HG03159 (cell line): ENCODE data around the gene CNDP2.
"Not testable (repeated sequence)": the region's sequence is repeated elsewhere in the genome, so short reads cannot be mapped to it uniquely, and the experiment has no call there.

ENCODE experiments used
- ATAC-seq: cut with Tn5 transposase; IDR thresholded peaks from one replicate; pipeline ENCODE4 v1.9.1; 2021; ENCODE audit warnings: mild to moderate bottlenecking, moderate library complexity; ENCODE audit not compliant: unreplicated experiment

CNDP2 gene

DNA sequence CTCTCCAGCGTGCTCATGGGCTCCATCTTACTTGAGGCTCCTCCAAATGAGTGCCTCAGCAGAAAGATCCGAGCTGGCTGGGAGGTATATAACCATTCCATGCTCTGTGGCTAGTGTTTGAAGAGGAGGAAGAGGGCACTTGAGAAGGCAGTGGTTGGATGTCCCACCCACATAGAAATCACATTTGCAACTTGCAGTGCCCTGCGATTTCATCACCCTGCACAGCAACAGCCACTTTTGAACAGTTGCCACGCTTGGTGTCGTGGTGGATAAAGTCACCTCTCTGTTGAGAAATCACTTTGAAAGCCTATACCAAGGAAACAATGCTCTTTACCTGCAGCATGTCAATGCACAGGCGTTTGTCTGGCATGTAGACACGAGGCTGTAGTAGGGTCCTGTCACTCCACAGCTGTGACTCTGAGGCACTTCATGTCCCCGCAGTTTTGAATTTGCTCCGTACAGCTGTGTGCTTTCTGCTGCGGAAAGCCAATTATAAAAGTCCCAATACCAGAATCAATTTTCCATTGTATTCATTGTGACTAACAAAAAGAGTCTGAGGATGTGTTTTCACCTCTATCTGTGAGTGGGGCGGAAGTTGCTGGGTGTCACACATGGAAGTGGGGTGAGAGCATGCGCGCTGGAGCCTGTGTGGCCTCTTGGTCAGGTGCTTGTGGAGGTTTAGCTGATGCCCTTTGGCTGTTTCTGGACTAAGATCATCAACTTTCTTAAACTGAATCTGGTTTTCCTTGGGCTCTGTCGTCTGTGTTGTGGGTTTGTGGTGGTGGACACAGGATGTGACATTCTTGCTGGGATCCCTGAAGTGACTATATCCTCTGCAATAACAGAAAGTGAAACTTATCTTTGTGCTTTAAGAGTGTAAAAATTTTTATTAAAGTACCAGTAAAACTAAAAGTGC lies 2.8 kb downstream of the CNDP2 start:
- ATAC-seq, result peak; percentile 26

DNA sequence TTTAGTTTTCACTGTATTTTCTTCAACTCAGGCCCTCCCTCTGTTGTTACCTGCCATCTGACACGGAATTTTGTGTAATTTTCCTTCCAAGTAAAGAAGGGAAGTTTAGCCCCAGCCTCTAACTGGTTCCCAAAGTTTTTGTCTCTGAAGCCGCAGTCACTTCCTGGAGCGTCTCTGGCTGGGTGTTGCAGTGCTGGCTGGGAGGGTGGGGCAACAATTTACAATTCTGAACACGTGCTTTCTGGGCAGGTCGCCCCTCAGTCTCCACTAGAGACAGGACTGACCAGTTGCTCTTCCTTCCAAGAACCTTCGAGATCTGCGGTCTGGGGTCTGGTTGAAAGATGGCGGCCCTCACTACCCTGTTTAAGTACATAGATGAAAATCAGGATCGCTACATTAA lies 3.5 kb downstream of the CNDP2 start:
- ATAC-seq, result peak; percentile 27

DNA sequence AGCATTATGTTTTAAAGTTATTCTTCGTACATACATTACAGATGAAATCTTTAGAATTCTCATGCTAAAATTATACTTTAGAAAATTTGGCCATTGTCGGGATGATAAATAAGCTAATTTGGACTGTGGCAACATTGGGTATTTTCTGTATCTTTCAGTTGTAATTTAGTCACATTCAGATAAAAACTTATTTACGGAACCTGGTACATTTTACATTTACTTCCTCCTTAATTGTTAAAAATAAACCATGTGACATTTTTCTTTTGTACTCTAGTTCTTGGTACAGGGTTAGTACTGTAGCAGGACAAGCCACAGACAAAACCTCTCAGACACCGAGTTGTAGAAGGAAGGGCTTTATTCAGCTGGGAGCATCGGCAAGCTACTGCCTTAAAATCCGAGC lies 4.2 kb downstream of the CNDP2 start:
- ATAC-seq, result no peak

DNA sequence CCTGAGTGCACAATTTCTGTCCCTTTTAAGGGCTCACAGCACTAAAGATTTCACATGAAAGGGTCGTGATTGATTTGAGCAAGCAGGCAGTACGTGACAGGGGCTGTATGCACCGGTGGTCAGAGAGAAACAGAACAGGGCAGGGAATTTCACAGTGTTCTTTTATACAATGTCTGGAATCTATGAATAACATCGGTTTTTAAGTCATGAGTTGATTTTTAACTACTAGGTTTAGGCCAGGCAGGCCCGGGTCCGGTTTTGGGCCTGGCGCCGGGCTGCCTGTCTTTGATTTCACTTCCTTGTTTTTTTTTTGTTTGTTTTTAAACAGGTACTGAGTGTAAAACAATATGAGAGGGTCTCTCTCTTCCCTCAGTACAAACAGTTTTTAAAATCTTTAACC lies 4.6 kb downstream of the CNDP2 start:
- not testable (repeated sequence) for ATAC-seq

DNA sequence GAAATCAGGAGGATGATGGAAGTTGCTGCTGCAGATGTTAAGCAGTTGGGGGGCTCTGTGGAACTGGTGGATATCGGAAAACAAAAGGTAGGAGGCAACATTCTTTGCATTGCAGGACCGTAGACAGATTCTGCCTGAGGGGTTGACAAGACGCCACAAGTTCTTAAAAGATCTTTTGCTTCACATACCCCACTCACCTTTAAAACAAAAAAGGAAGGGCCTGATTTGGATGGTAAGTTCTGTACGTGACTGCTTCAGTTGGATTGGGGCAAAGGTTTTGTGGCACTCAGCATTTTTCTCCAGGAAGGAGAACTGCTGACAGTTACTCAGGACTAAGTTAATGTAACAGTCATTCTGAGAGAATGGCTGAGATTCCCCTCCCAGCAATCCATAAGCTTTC lies 5.2 kb downstream of the CNDP2 start:
- ATAC-seq, result no peak

DNA sequence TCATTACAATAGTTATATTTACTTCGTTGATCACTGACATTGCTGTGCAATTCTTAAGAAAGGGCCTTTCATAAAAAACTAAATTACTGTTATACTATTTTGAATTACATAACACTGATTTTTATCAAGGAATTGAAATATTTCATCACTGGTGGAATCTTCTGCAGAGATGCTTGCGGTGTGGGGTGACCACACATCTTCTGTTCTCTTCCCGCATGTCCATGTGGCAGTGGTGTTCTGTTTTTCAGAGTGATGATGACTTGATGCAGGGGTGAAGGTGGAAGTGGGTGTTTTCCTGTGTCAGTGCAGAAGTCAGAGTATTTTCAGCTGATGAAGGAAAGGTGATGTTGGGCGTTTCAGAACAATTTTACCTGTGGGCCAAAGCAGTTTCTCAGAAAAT lies 7.0 kb downstream of the CNDP2 start:
- no peak for ATAC-seq

DNA sequence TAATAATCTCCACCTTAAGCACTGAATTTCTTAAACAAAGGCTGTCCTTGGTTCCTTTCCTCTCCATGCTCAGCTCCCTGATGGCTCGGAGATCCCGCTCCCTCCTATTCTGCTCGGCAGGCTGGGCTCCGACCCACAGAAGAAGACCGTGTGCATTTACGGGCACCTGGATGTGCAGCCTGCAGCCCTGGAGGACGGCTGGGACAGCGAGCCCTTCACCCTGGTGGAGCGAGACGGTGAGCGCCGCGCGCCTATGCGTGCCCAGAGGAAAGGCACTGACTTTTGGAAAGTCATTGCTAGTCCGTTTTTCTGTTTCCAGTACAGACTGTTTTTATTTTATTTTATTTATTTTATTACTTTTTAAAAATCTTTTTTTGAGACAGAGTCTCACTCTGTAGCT lies 9.6 kb downstream of the CNDP2 start:
- ATAC-seq, result no peak

DNA sequence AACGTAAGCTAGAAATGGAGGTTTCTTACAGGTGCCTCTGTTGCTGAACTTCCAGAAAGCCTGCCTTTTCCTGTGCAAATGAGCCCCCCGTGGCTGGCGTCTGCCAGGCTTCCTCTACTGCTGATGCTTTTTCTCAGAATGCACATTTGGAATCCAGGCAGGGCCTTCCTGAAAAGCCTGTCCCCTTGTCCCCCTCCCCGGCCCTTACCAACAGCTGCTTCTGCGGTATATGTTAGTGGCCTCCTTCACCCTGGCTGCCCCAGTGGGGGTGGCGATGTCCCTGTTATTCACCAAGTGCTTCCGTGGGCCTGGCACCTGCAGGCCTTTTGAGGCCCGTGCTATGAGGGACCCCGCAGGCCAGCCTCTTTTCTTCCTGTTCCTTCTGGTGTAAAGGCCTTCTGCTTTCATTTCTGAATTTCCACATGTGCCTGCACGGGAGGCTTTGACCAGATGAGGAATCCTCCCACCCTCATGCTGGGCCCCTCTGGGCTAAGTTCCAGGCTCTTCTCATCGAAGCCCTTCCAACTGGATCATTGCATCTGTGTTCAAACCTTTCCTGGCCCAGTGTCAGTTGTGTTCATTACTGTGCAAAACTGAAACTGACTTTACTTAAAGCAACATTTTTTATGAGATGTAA lies 10.4 kb downstream of the CNDP2 start:
- ATAC-seq, result no peak

DNA sequence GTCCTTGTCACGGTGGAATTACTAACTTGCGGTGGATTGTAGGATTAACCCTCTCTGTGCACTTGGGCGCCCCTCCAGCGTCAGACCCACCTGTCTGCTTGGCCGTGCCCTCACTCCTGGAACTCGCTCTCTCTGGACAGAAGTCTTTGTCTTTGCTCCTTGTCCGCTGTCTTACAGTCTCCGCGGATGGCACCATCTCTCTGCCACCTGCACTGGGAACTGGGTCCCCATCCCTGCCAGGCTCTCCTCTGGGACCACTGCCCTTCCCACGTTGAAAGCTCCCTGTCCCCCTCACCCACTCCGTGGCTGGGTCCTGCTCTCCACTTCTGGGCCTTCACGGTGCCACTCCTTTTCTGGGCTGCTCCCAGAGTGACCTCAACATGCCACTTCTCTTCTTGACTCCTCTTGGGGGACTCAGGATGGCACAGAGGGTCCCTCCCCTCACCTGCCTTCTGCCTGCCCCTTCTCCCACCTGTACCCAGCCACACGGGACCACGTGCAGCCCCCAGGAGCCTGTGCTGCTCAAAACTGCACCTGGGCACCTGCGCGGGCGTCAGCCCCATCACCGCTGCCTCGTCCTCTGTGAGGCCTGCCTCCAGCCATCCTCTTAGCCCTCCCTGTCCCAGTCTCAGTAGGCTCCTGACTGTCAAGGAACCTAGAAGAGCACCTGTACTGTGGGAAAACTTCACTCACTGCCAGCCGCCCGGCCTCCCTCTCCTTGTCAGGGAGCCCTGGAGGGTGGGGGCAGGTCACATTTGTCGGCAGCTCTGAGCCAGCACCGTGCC lies 11.1 kb downstream of the CNDP2 start:
- ATAC-seq, result no peak

DNA sequence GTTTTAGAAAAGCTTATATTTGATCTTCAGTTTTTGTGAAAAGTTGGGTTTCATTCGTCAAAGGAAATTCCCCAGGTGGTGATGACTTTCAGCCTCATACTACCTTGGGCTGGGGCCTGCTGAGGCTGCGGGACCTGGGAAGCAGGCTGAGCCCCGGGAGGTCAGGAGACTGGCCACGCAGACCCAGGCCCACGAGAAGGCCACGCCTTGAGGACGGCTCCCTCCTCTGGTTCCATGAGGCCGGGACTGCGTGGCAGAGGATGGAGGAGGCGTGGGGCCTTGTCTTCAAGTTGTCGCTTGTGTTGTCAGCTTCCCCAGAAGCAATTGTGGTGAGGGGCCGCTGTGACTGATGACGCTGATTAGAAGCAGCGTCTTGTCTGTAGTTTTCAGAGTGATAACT lies 11.8 kb downstream of the CNDP2 start:
- ATAC-seq, result no peak

DNA sequence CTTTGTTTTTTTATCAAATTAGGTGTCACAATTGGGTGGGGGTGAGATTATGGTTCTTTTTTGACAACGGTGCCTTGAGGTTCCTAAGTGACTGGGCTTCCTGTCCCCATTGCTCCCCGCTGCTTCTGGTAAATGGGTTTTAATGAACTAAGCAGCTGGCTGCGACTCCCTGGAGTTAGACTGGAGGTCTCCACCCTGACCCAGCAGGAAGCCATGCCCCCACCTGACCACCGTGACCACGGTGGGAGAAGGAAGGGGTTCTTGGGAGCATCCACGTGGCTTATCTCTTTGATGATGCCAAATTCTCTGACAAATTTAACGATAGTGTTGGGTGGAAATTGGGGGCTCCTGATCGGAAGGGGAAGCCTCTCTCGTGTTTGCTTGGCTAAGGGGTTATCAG lies 12.2 kb downstream of the CNDP2 start:
- ATAC-seq, result no peak

DNA sequence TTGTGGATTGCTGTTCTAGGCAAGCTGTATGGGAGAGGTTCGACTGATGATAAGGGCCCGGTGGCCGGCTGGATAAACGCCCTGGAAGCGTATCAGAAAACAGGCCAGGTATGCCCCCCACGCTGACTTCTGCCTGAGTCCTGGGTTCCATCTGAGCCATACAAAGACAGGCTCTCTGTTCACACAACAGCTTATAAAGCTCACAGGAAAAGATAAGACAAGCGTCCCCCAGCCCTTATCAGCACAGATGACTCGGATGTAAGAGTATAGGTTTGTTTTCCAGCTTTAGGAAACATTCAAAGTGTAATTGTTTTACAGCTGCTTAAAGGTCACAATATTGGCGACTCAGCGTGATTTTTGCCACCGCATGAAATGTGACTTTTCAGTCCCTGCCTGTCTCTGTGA lies 12.7 kb downstream of the CNDP2 start:
- no peak for ATAC-seq

DNA sequence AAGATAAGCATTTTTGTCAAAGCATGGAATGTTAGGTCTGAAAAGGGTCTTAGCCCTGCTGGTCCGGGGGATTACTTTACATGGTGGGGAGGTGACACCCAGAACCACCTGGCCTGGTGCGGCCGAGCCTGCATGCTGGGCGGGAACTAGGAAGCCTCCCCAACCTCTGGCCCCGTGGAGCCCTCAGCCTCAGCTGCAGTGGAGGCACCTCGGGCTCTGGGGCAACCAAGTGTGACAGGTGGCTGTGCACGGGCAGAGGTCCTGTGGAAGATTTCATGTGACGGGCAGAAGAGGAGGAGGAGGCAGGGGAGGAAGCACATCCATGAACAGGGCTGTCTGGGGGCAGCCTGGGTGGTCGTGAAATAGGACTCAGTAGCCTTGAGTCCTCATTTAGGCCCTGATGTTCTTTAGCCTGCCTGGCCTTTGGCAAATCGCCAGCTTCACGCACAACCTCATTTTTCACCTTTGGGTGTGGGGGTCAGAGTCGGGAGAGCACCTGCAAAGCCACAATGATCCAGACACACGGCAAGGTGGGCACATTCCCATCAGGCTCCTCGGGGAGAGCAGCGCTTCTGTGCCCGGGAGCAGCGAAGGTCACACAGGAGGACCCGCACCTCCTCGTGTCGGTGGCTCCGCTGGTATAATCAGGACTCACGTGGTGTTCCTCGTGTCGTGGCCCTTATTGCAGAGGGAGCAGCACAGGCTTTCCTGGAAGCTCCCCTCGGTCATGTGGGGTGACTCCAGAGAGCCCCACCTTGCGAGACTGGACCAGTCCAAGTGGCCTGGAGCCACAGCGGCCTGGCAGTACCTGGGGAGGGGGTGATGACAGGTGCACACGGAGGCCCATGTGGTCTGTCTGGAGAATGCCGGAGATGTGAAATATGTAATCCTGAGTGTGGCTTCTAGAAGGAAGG lies 13.9 kb downstream of the CNDP2 start:
- ATAC-seq, result no peak

DNA sequence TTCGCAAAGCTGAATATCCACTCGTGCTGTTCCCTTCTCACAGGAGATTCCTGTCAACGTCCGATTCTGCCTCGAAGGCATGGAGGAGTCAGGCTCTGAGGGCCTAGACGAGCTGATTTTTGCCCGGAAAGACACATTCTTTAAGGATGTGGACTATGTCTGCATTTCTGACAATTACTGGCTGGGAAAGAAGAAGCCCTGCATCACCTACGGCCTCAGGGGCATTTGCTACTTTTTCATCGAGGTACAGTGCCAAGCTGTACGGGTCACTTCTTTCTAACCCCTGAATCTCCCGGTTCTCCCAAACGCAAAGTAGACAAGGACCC lies 14.6 kb downstream of the CNDP2 start:
- ATAC-seq, result no peak

DNA sequence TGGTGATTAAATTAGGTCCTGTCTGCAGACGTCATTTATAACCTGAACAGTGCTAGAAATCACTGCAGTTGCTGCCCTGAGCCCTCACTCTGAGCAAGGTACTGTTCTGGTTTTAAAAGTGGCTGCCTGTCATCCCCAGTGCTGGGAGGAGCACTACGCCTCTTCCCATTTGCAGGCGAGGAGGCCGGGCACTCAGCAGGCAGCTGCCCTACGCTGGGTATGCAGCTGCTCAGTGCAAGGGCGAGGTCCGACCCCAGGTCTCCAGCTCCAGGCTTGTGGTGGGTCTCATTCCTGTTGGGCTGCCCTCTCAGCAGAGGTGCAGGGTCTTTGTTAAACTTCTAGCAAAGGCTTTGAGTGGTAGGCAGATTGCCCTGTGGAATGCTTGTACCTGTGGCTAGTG lies 15.7 kb downstream of the CNDP2 start:
- no peak for ATAC-seq

DNA sequence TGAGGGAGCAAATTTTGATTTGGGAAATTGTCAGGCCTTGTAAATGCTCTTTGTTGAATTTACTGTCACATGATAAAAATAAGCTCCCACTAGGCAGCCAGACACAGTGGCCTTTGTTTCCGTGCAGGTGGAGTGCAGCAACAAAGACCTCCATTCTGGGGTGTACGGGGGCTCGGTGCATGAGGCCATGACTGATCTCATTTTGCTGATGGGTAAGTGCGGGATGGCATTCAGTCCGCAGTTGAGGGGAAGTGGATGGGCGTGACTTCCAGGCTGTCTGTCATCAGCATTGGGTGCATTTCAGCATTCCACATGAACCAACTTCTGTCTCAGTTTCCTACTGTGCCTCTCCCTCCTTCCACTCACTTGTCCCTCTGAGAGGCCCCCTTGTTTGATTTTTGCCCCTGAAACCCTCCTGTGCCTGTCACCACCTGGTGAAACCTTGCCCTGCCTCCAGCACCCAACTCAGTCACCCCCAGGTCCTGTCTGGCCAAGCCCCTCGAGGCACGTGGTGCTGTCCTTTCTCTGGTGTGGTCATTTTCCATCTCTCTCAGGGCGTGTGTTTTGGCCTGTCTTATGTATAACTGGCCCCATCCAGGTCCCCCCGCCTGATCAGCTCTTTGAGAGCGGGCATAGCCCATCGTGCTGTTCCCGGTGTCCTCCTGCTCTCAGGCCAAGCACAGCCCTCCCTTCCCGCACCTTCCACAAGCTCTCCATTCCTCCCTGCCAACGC lies 16.3 kb downstream of the CNDP2 start:
- ATAC-seq, result no peak

DNA sequence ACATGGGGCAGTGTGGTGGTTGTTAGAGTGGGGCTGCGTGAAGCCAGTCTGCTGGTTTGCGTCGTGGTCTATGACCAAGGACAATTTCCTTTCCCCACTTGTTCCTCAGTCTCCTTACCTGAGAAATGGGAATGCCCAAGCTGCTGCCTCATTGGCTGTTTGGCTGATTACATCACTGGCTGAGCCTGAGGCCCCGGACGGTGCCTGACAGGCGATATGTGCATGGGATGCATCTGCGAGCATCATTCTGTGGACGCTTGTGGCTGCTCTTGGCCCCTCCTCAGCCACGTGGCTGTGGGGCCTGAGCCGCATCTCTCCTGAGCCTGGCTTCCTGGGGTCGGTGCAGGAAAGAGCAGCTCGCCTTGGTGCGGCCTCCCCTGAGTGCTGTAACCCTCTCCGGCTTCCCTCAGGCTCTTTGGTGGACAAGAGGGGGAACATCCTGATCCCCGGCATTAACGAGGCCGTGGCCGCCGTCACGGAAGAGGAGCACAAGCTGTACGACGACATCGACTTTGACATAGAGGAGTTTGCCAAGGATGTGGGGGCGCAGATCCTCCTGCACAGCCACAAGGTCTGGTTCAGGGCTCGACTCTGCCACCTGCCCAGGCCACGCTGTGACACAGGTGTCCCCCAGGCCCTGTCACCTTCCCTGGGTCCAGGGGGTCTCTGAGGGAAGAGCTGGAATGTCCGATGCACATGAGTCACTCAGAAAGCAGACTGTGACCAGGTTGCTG lies 17.2 kb downstream of the CNDP2 start:
- no peak for ATAC-seq

DNA sequence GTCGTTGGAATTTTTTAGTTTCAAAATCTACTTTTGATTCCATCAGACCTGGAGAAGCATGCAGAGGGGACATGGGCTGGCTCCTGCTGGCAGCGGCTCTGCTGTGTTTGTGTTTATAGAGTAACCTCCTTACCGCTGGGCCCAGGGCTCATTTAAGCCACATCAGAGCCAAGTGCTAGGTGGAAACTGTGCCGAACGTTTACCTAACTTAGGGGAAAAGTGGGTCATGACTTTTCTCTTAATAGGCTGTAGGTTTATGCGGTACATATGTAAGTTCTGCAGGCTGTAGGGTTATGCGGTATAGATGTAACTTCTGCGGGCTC lies 17.7 kb downstream of the CNDP2 start:
- ATAC-seq, result no peak

DNA sequence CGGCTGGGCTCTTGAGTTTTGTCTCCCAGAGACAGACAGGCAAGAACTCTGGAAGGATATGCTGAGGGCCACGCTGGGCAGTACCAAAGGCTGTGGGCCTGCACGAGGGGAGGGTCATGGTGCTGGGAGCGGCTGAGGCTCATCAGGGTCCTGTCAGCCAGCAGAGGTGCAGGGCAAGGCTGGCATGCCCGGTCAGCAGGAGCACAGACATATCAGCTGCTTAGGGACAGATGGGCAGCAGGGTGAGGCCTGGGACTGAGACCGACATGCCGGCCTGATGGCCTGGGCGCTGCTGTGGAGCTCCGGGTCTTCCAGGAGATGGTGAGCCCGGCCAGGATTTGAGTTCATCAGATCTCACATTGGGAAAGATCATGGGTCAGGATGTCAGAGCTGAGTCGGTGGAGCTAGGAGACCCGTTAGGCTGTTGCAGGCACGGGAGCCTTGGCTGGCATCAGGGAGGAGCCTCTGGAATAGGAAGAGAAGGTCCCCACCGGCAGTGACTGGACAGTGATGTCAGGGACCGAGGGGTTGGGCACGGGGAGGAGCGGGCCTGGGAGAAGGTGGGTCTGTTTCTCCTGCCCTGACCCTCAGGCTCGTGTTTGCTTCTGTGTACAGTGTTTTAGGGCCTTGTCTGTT lies 18.8 kb downstream of the CNDP2 start:
- ATAC-seq, result no peak
